HCT116 (cell line): Measurements from ENCODE around the gene BMERB1. TPM values are rescaled to one million over a fixed set of nuclear protein-coding genes. Genes with fewer than 3 reads are reported as not detected.

Experiments used
- ATAC-seq: fragments of 200-7000 bp; cut with Tn5 transposase; 2 replicates; pipeline ENCODE4 v1.9.1; 2020; ENCODE audit warnings: mild to moderate bottlenecking, moderate library complexity
- BruUV-seq: library from RNA; stranded (reverse); fragments of 400-500 nt; replicated peaks from 2 replicates; lab custom pipeline; 2021; lab: Mats Ljungman, UMichigan
- CTCF ChIA-PET: fragments of 300-600 bp; sonication (Branson Sonifier 250); formaldehyde crosslinking; loops from one replicate; lab custom pipeline; 2021; ENCODE audit warnings: antibody characterized with exemption; lab: Charles Lee
- POLR2A ChIA-PET: fragments of 300-600, 350-600 bp; sonication (Branson Sonifier 250); formaldehyde crosslinking; loops from one replicate; lab custom pipeline; 2021; ENCODE audit warnings: antibody characterized with exemption; lab: Charles Lee
- RAD21 ChIA-PET, 2 experiments: fragments of 300-600 bp; sonication (Branson Sonifier 250); formaldehyde crosslinking; loops; one replicate each; lab custom pipeline; 2023; ENCODE audit warnings: low total read pairs in 2 of 2; ENCODE audit not compliant: uncharacterized antibody in 2 of 2, unreplicated experiment in 2 of 2, low non-redundant PET in 1 of 2; lab: Charles Lee
- DNase-seq: peaks from one replicate; pipeline ENCODE4 v3.0.0-alpha.2; 2010; ENCODE audit warnings: low read depth, low spot score
- H2AFZ ChIP-seq: fragments of 200-600 bp; shearing (Covaris generic), sonication (generic); 2 replicates; pipeline ENCODE4 v1.6.1; 2017; ENCODE audit warnings: low read depth, mixed run types, mixed read lengths, antibody characterized with exemption, low read length; ENCODE audit not compliant: poor library complexity, severe bottlenecking
- H3K27ac ChIP-seq: 2 replicates; pipeline ENCODE4 v1.5.1; 2012; ENCODE audit warnings: low read depth, low read length
- H3K27me3 ChIP-seq: fragments of 200-600 bp; sonication (generic); 2 replicates; pipeline ENCODE4 v1.6.1; 2016; ENCODE audit warnings: mixed run types, low read length, mixed read lengths; ENCODE audit not compliant: insufficient read depth
- H3K36me3 ChIP-seq, 2 experiments: fragments of 200-500 bp in 1 of 2; fragments of 200-600 bp in 1 of 2; sonication (Bioruptor generic) in 1 of 2; sonication (generic) in 1 of 2; 2 replicates each; pipeline versions ENCODE4 v1.5.1 to v1.6.1; 2014 to 2016; ENCODE audit warnings: low read length in 2 of 2, inconsistent platforms in 1 of 2, mixed read lengths in 1 of 2, mixed run types in 1 of 2; ENCODE audit not compliant: insufficient read depth in 2 of 2, control insufficient read depth in 1 of 2
- H3K4me1 ChIP-seq, 2 experiments: fragments of 200-600 bp in 1 of 2; sonication (generic) in 1 of 2; 2 replicates each; pipeline versions ENCODE4 v1.5.1 to v1.6.1; 2012 to 2017; ENCODE audit warnings: low read length in 2 of 2, inconsistent platforms in 1 of 2, mild to moderate bottlenecking in 1 of 2, mixed read lengths in 1 of 2, mixed run types in 1 of 2, moderate library complexity in 1 of 2; ENCODE audit not compliant: insufficient read depth in 2 of 2, control insufficient read depth in 1 of 2
- H3K4me2 ChIP-seq: fragments of 200-600 bp; sonication (generic); 2 replicates; pipeline ENCODE4 v1.6.1; 2017; ENCODE audit warnings: mixed run types, low read length, mixed read lengths
- H3K4me3 ChIP-seq, 2 experiments: fragments of 200-600 bp in 1 of 2; sonication (generic) in 1 of 2; replicated peaks in 1 of 2; 2 replicates each; pipeline ENCODE4 v1.5.1; 2011 to 2016; ENCODE audit warnings: low read length in 2 of 2, control low read depth in 1 of 2, low read depth in 1 of 2, mild to moderate bottlenecking in 1 of 2, mixed read lengths in 1 of 2, mixed run types in 1 of 2
- H3K79me2 ChIP-seq: fragments of 200-600 bp; sonication (generic); 2 replicates; pipeline ENCODE4 v1.6.1; 2017; ENCODE audit warnings: mild to moderate bottlenecking, mixed run types, low read length, moderate library complexity, mixed read lengths; ENCODE audit not compliant: insufficient read depth
- H3K9ac ChIP-seq: fragments of 200-600 bp; sonication (generic); 2 replicates; pipeline ENCODE4 v1.6.1; 2016; ENCODE audit warnings: low read length, mixed read lengths
- H3K9me2 ChIP-seq: fragments of 200-600 bp; sonication (generic), shearing (Covaris generic); 2 replicates; pipeline ENCODE4 v1.6.1; 2017; ENCODE audit warnings: mixed run types, mild to moderate bottlenecking, moderate library complexity; ENCODE audit not compliant: insufficient read depth
- H3K9me3 ChIP-seq, 2 experiments: fragments of 200-500 bp in 1 of 2; fragments of 200-600 bp in 1 of 2; sonication (Bioruptor generic) in 1 of 2; sonication (generic) in 1 of 2; 2 replicates each; pipeline ENCODE4 v1.6.1; 2014 to 2017; ENCODE audit warnings: low read length in 2 of 2, mixed read lengths in 2 of 2, inconsistent platforms in 1 of 2, low read depth in 1 of 2, mild to moderate bottlenecking in 1 of 2, mixed run types in 1 of 2, moderate library complexity in 1 of 2; ENCODE audit not compliant: control insufficient read depth in 1 of 2, insufficient read depth in 1 of 2
- H4K20me1 ChIP-seq: fragments of 200-600 bp; sonication (generic), shearing (Covaris generic); 2 replicates; pipeline ENCODE4 v1.6.1; 2017; ENCODE audit warnings: mixed run types, mild to moderate bottlenecking, moderate library complexity; ENCODE audit not compliant: insufficient read depth
- FOSL1 ChIP-seq: IDR thresholded peaks from 2 replicates; pipeline ENCODE4 v1.6.1; 2012; ENCODE audit warnings: low read depth
- POLR2A ChIP-seq: IDR thresholded peaks from 2 replicates; pipeline ENCODE4 v1.7.0; 2011; ENCODE audit warnings: borderline replicate concordance; ENCODE audit not compliant: insufficient read depth, insufficient read length; ENCODE audit errors: extremely low read depth
- POLR2AphosphoS5 ChIP-seq: IDR thresholded peaks from 2 replicates; pipeline ENCODE4 v1.6.1; 2011; ENCODE audit warnings: mild to moderate bottlenecking, low read depth, low read length, moderate library complexity
- SIN3A ChIP-seq: IDR thresholded peaks from 2 replicates; pipeline ENCODE4 v1.6.1; 2012; ENCODE audit warnings: low read depth
- TCF7L2 ChIP-seq: IDR thresholded peaks from 2 replicates; pipeline ENCODE4 v1.7.0; 2011; ENCODE audit warnings: borderline replicate concordance, inconsistent platforms; ENCODE audit not compliant: insufficient read depth, insufficient read length; ENCODE audit errors: extremely low read depth
- YY1 ChIP-seq: IDR thresholded peaks from 2 replicates; pipeline ENCODE4 v1.6.1; 2011; ENCODE audit warnings: low read length, low read depth, moderate library complexity, mild to moderate bottlenecking; ENCODE audit not compliant: insufficient replicate concordance; ENCODE audit errors: extremely low read depth
- intact Hi-C: fragments of 100-400 bp; cut with micrococcal nuclease; formaldehyde crosslinking; loops from 2 replicates; pipeline ENCODE4 v1.10.0; 2022
- total RNA-seq: library from RNA; stranded (reverse); gene quantifications from one replicate; pipeline ENCODE4 v1.2.1, GENCODE V29; 2021; ENCODE audit not compliant: unreplicated experiment
- TF ChIP-seq, protein P1 (sequence below): IDR thresholded peaks from 2 replicates; pipeline ENCODE4 v1.6.1; 2012
- TF ChIP-seq, protein P2 (sequence below), 3 experiments: fragments of 200-600 bp in 1 of 3; sonication (generic) in 1 of 3; IDR thresholded peaks in 2 of 3; conservative IDR thresholded peaks in 1 of 3; 2 replicates each; pipeline ENCODE4 v1.5.1; 2012 to 2017; ENCODE audit warnings: low read depth in 2 of 3, low read length in 2 of 3, antibody characterized with exemption in 1 of 3, borderline replicate concordance in 1 of 3, control low read depth in 1 of 3, mild to moderate bottlenecking in 1 of 3, mixed read lengths in 1 of 3, mixed run types in 1 of 3, moderate library complexity in 1 of 3; ENCODE audit not compliant: insufficient read depth in 1 of 3

Gene BMERB1
- total RNA-seq, 1 experiment from 2014 or later: 43.6 TPM

DNA sequence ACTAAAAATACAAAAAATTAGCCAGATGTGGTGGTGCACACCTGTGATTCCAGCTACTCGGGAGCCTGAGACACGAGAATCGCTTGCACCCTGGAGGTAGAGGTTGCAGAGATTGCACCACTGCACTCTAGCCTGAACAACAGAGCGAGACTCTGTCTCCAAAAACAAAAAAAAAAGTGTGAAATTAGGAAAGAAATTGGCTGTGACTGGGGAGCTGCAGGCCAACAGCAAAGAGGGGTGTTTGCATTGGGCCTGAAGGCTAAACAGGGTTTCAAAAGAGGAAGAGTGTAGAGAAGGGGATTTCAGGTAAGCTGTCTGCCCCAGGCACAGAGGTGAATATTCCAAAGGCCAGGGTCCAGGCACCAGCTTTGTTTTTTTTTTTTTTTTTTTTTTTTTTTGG is 9.4 kb downstream of the BMERB1 start:
- Histone ChIP-seq H3K9me2 (no peaks in the 10 kb centered on the region), H3K36me3 (no peaks in the 10 kb centered on the region; a peak in 1 of 4 replicates), H3K4me2 (no peak overlapping the region), H3K4me3 (no peak overlapping the region), H4K20me1 (no peaks in the 10 kb centered on the region), H3K79me2 (peaks cover 20% of the 10 kb centered on the region), H3K4me1 (peaks cover 21 to 26% of the 10 kb centered on the region in 2 experiments), H3K9me3 (no peaks in the 10 kb centered on the region), H2AFZ (no peak overlapping the region), H3K27ac (no peak overlapping the region), H3K9ac (no peak overlapping the region), H3K27me3 (no peaks in the 10 kb centered on the region)
- POLR2A ChIA-PET: no interaction called here
- RAD21 ChIA-PET: interaction anchor here in 1 of 2 experiments (0.6 kb wide), 1 partner anchor 31 kb away, joined by 4 read pairs; no protein-coding TSS in a partner anchor
- intact Hi-C loops: no loop called here
- no peak for DNase-seq
- no peak for ATAC-seq
- no TSS peak for BruUV-seq
- TF ChIP-seq TCF7L2 (no peak), YY1 (no peak), POLR2A (no peak), FOSL1 (no peak), SIN3A (no peak), POLR2AphosphoS5 (no peak)
- TF ChIP-seq, protein P1, sequence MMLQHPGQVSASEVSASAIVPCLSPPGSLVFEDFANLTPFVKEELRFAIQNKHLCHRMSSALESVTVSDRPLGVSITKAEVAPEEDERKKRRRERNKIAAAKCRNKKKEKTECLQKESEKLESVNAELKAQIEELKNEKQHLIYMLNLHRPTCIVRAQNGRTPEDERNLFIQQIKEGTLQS: no peak
- TF ChIP-seq, protein P2, sequence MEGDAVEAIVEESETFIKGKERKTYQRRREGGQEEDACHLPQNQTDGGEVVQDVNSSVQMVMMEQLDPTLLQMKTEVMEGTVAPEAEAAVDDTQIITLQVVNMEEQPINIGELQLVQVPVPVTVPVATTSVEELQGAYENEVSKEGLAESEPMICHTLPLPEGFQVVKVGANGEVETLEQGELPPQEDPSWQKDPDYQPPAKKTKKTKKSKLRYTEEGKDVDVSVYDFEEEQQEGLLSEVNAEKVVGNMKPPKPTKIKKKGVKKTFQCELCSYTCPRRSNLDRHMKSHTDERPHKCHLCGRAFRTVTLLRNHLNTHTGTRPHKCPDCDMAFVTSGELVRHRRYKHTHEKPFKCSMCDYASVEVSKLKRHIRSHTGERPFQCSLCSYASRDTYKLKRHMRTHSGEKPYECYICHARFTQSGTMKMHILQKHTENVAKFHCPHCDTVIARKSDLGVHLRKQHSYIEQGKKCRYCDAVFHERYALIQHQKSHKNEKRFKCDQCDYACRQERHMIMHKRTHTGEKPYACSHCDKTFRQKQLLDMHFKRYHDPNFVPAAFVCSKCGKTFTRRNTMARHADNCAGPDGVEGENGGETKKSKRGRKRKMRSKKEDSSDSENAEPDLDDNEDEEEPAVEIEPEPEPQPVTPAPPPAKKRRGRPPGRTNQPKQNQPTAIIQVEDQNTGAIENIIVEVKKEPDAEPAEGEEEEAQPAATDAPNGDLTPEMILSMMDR (IDR thresholded peaks at IDR 0.05 in 2 of 3, conservative IDR thresholded peaks at IDR 0.05 in 1 of 3; ENCODE audit: borderline replicate concordance in 1 of 3, insufficient read depth in 1 of 3, low read depth in 2 of 3, low read length in 2 of 3): no peak
- CTCF ChIA-PET: no interaction called here
